ENCODE results near the gene SURF1.

DNA sequence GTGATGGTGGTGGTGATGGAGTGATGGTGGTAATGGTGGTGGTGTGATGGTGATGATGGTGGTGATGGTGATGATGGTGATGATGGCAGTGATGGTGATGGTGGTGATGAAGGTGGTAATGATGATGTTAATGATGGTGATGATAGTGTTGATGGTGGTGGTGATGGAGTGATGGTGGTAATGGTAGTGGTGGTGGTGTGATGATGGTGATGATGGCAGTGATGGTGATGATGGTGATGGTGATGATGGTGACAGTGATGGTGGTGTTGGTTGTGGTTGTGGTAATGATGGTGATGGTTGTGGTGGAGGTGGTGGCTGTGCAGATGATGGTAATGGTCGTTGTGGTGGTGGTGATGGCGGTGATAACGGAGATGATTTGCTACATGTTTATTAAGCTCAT lies 27.2 kb upstream of the SURF1 start:
- no peak for TF ChIP-seq POLR2A (IDR thresholded peaks at IDR 0.05)
- TF ChIP-seq, protein P1, sequence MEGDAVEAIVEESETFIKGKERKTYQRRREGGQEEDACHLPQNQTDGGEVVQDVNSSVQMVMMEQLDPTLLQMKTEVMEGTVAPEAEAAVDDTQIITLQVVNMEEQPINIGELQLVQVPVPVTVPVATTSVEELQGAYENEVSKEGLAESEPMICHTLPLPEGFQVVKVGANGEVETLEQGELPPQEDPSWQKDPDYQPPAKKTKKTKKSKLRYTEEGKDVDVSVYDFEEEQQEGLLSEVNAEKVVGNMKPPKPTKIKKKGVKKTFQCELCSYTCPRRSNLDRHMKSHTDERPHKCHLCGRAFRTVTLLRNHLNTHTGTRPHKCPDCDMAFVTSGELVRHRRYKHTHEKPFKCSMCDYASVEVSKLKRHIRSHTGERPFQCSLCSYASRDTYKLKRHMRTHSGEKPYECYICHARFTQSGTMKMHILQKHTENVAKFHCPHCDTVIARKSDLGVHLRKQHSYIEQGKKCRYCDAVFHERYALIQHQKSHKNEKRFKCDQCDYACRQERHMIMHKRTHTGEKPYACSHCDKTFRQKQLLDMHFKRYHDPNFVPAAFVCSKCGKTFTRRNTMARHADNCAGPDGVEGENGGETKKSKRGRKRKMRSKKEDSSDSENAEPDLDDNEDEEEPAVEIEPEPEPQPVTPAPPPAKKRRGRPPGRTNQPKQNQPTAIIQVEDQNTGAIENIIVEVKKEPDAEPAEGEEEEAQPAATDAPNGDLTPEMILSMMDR (IDR thresholded peaks at IDR 0.05), result no peak
